Left forelimb (tissue), 1 donor: ENCODE data around the gene DLX2.
"Not testable (repeated sequence)": the region's sequence is repeated elsewhere in the genome, so short reads cannot be mapped to it uniquely, and the experiment has no call there.

ENCODE experiments used
- DNase-seq: peaks from one replicate; pipeline ENCODE4 v3.0.0-alpha.2; 2018; ENCODE audit warnings: low spot score

DLX2 gene

GRCh38 chr2:172102391-172103359 lies at the start of gene DLX2:
Gene DLX2, minus strand, starts transcription at chr2:172102900. Its CDS starts 362 bp downstream, at chr2:172102538.
- peak; percentile 90 for DNase-seq

- DNase-seq: no peak
These were observed 45.4 kb upstream of the DLX2 start for GRCh38 chr2:172147944-172148650.

- DNase-seq: no peak
These were observed 41.1 kb upstream of the DLX2 start for GRCh38 chr2:172143817-172144216.

- not testable (repeated sequence) for DNase-seq
These were observed 36.0 kb upstream of the DLX2 start for GRCh38 chr2:172138727-172139126.

GRCh38 chr2:172137943-172138342 lies 35.2 kb upstream of the DLX2 start:
- DNase-seq: no peak

GRCh38 chr2:172137109-172137508 lies 34.4 kb upstream of the DLX2 start:
- no peak for DNase-seq

- no peak for DNase-seq
These were observed 32.7 kb upstream of the DLX2 start for GRCh38 chr2:172135446-172135845.

GRCh38 chr2:172134270-172134669 lies 31.6 kb upstream of the DLX2 start:
- no peak for DNase-seq

GRCh38 chr2:172131713-172132555 lies 29.2 kb upstream of the DLX2 start:
- DNase-seq: no peak

GRCh38 chr2:172129404-172129803 lies 26.7 kb upstream of the DLX2 start:
- DNase-seq: no peak

GRCh38 chr2:172128484-172128883 lies 25.8 kb upstream of the DLX2 start:
- no peak for DNase-seq

- DNase-seq: no peak
These were observed 17.4 kb upstream of the DLX2 start for GRCh38 chr2:172120118-172120517.

- DNase-seq: no peak
These were observed 16.4 kb upstream of the DLX2 start for GRCh38 chr2:172119089-172119488.

- DNase-seq: no peak
These were observed 13.4 kb upstream of the DLX2 start for GRCh38 chr2:172116107-172116506.

GRCh38 chr2:172114579-172114978 lies 11.9 kb upstream of the DLX2 start:
- DNase-seq: no peak

- DNase-seq: not testable (repeated sequence)
These were observed 11.5 kb upstream of the DLX2 start for GRCh38 chr2:172114176-172114575.

- no peak for DNase-seq
These were observed 10.9 kb upstream of the DLX2 start for GRCh38 chr2:172113617-172114016.

GRCh38 chr2:172109988-172110811 lies 7.5 kb upstream of the DLX2 start:
- no peak for DNase-seq

- DNase-seq: no peak
These were observed 6.7 kb upstream of the DLX2 start for GRCh38 chr2:172109256-172109987.

- DNase-seq: no peak
These were observed 5.9 kb upstream of the DLX2 start for GRCh38 chr2:172108587-172108930.
